GM23248 (cell line): ENCODE data around the gene BCKDK.

Source experiments
- EZH2 ChIP-seq: fragments of 200-600 bp; sonication (generic); IDR thresholded peaks from 2 replicates; pipeline ENCODE4 v1.6.1; 2018; ENCODE audit warnings: antibody characterized with exemption, mild to moderate bottlenecking; ENCODE audit not compliant: insufficient read depth, poor library complexity, severe bottlenecking
- EZH2phosphoT487 ChIP-seq: fragments of 200-600 bp; sonication (generic); IDR thresholded peaks from 2 replicates; pipeline ENCODE4 v1.6.1; 2018; ENCODE audit warnings: antibody characterized with exemption, moderate library complexity, mild to moderate bottlenecking, low read depth; ENCODE audit not compliant: insufficient read depth

GRCh38 chr16:31093132-31093703 lies 15.0 kb upstream of the BCKDK start:
- TF ChIP-seq EZH2 (no peak), EZH2phosphoT487 (no peak)
